RWPE1 (cell line): ENCODE results near the gene MED13L.

Source experiments
- CTCF ChIA-PET: fragments of 350-600 bp; sonication (Branson Sonifier 250); formaldehyde crosslinking; extraction: SDS; loops from one replicate; lab custom pipeline; 2021; lab: Yijun Ruan, JAX
- POLR2A ChIA-PET: fragments of 400-600 bp; formaldehyde crosslinking; extraction: SDS; loops from one replicate; lab custom pipeline; 2020; ENCODE audit warnings: antibody characterized with exemption; ENCODE audit not compliant: low non-redundant PET; lab: Yijun Ruan, JAX
- DNase-seq: peaks from one replicate; pipeline ENCODE4 v3.0.0; 2012; ENCODE audit warnings: low spot score
- H3K27ac ChIP-seq: fragments of 450-650 bp; 2 replicates; pipeline ENCODE4 v1.5.1; 2017
- TF ChIP-seq, protein P1 (sequence below): fragments of 450-650 bp; conservative IDR thresholded peaks from 2 replicates; pipeline ENCODE4 v1.5.1; 2017; ENCODE audit warnings: low read depth, mild to moderate bottlenecking

The MED13L gene

DNA sequence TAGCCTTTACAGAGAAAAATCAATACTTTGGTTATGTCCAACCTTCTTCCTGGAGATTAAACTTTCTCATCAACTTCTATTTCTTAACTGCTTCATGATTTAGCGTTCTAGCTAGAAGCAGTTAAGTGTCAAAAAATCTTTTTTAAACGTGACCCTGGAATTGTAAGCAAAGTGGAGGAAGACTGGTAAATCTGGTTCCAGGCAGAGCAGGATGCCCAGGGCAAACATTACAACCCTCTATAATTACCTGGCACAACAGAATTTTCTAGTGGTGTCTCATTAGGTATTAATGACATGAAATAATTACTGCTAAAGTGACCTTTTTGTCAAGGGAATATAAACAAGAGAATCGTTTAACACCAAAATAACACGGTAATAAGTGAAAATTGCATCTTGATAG lies 320.8 kb downstream of the MED13L start:
- ChIA-PET POLR2A (no interaction called here), CTCF (no interaction called here)
- DNase-seq, result no peak
- H3K27ac ChIP-seq, result no peak overlapping the region
- TF ChIP-seq, protein P1, sequence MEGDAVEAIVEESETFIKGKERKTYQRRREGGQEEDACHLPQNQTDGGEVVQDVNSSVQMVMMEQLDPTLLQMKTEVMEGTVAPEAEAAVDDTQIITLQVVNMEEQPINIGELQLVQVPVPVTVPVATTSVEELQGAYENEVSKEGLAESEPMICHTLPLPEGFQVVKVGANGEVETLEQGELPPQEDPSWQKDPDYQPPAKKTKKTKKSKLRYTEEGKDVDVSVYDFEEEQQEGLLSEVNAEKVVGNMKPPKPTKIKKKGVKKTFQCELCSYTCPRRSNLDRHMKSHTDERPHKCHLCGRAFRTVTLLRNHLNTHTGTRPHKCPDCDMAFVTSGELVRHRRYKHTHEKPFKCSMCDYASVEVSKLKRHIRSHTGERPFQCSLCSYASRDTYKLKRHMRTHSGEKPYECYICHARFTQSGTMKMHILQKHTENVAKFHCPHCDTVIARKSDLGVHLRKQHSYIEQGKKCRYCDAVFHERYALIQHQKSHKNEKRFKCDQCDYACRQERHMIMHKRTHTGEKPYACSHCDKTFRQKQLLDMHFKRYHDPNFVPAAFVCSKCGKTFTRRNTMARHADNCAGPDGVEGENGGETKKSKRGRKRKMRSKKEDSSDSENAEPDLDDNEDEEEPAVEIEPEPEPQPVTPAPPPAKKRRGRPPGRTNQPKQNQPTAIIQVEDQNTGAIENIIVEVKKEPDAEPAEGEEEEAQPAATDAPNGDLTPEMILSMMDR, result no peak

DNA sequence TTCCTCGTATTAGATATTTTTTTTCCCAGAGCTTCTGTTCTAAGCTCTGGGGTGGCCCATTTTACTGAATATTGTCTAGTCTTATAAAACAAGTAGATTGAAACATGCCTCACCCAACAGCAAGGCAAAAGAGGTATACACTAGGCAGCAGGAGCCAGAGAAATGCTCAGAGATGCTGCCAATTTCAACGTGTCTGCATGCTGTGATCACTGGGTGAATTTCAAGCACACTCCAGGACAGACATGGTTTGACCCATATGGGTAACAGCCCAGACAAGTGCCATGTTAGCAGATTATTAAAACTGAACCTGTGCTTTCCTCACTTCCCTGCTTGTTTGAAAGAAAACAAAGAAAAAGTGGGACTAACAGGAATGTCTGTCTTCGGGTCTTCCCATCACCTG lies 321.3 kb downstream of the MED13L start:
- CTCF ChIA-PET, result no interaction called here

DNA sequence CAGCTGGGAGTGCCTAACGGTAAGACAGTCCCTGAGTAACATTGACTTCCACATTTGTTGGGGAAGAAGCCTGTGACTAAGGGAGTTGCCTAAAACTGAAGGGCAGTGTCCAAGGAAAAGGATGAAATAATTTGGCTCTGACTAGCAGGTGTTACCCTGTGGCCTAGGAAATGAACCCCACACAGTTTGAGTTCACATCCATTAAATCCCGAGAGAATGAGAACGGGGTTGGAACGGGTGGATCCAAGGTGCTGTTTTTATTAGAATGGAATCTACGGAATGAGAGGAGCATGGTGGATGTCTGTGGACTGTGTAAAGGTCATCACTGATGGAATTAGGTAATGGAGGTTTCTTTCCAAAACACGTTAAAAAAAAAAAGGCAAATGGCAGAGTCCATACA lies 324.0 kb downstream of the MED13L start:
- TF ChIP-seq, protein P1, result no peak
- ChIA-PET POLR2A (no interaction called here), CTCF (no interaction called here)
- H3K27ac ChIP-seq, result no peak overlapping the region
- DNase-seq, result no peak

More for the DNA sequence above, 321.3 kb downstream of the MED13L start:
- POLR2A ChIA-PET, result no interaction called here
- DNase-seq, result no peak
- H3K27ac ChIP-seq, result no peak overlapping the region
- TF ChIP-seq, protein P1, result no peak

DNA sequence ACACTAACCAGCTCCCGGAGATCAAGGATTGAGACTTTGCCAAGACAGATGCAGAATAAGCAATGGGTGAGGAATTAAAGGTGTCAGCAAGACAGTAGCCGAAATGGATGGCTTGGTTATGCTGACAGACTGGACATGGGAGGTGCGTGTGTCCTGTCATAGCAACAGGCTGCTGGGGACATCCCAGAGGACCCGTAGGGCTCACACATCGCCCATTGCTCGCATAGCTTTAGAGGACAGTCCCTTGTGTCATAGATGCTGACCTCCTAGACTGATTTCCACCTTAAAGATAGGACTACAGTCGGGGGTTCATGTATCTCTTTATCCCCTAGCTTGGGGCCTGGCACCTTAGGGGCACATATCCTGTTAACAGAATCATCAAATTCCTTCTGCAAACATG lies 324.5 kb downstream of the MED13L start:
- H3K27ac ChIP-seq, result no peak overlapping the region
- no peak for DNase-seq
- POLR2A ChIA-PET, result interaction anchor here (0.6 kb wide), 1 partner anchor 554 kb away, joined by 3 read pairs; no protein-coding TSS in a partner anchor
- CTCF ChIA-PET, result no interaction called here
- TF ChIP-seq, protein P1, result no peak

DNA sequence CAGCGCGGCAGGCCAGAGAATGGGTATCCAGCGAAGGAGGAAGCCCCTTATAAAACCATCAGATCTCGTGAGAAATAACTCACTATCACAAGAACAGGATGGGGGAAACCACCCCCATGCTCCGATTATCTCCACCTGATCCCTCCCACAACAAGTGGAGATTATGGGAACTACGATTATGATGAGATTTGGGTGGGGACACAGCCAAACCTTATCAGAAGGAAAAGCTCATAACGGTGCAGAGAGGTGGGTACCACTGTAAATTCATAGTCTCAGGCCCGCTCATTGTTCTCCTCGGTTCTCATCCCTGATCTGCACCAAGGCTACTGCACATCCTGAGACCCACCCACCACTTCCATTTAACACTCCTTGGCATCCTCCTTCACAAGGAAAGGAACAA lies 326.5 kb downstream of the MED13L start:
- ChIA-PET CTCF (interaction anchor here (0.6 kb wide), 1 partner anchor 752 kb away, joined by 3 read pairs; no protein-coding TSS in a partner anchor), POLR2A (no interaction called here)
- TF ChIP-seq, protein P1, result no peak
- DNase-seq, result no peak
- no peak overlapping the region for H3K27ac ChIP-seq

DNA sequence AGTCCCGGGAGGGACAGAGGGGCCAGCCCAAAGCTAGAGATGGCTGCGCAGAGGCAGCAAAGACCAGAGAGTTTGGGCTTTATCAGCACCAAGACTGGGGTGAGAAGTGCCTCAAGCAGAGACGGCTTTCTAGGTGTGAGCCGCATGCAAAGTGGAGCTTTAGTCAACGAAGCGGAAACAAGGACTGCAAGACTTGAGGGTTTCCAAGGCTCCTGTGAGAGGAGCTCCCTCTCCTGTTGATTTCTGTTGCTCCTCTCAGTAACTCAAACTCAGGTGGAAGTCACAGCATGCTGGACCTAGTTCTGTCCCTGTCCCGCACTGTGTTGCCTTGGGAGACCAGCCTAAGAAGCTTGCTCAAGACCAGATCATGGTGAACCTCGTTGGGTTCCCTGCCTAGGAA lies 327.8 kb downstream of the MED13L start:
- POLR2A ChIA-PET, result no interaction called here
- CTCF ChIA-PET, result no interaction called here
- H3K27ac ChIP-seq, result no peak overlapping the region
- no peak for DNase-seq
- TF ChIP-seq, protein P1, result no peak
